ENCODE measurements around the gene MAP3K14. TPM values are rescaled to one million over a fixed set of nuclear protein-coding genes. Genes with fewer than 3 reads are reported as not detected.

MAP3K14 gene
- total and polyA plus RNA-seq, 2 of the 4 experiments (the other 2 are of a cell fraction): 4.1 to 21.7 TPM

- Histone ChIP-seq H3K56ac (ENCODE audit: extremely low read depth, insufficient read depth, low read length) (no peak overlapping the region), H3K27me3 (ENCODE audit: control insufficient read depth, insufficient read depth, low read length) (no peaks in the 10 kb centered on the region), H4K20me1 (ENCODE audit: insufficient read depth, low read length) (peaks cover 9% of the 10 kb centered on the region; the same call in 1 of the 2 replicates), H2BK120ac (ENCODE audit: low read depth, low read length) (no peak overlapping the region), H4K5ac (ENCODE audit: low read depth, low read length) (no peak overlapping the region), H3K14ac (replicated peaks; ENCODE audit: low read depth, low read length) (peak overlapping the region; percentile 21; the same call in 1 of the 2 replicates), H3K36me3 (ENCODE audit: control insufficient read depth, insufficient read depth, low read length) (peaks cover 55% of the 10 kb centered on the region), H2BK5ac (ENCODE audit: low read depth, low read length, poor library complexity, severe bottlenecking) (peak overlapping the region; percentile 20), H3K4me3 (ENCODE audit: insufficient read depth, low read depth, low read length) (no peak overlapping the region), H3K9ac (ENCODE audit: low read depth, low read length) (no peak overlapping the region), H2AK9ac (replicated peaks; ENCODE audit: low read depth, low read length, poor library complexity) (peak overlapping the region; percentile 1), H4K91ac (ENCODE audit: insufficient read depth, low read depth, low read length) (0 out of 2 replicates have a peak overlapping the region, but pooled peaks have one; percentile 13), H3K23ac (ENCODE audit: low read depth, low read length) (peak overlapping the region; percentile 17; the same call in 1 of the 2 replicates), H3K18ac (ENCODE audit: low read depth, low read length) (no peak overlapping the region), H3K9me3 (ENCODE audit: control insufficient read depth, insufficient read depth, low read length) (no peaks in the 10 kb centered on the region), H4K8ac (ENCODE audit: low read depth in 2 of 2, low read length in 2 of 2) (peak overlapping the region in 1 of 2 experiments; percentile 27; a peak in 1 of 4 replicates), H2AK5ac (ENCODE audit: low read depth, low read length) (peak overlapping the region; percentile 41; the same call in 1 of the 2 replicates), H3K4ac (ENCODE audit: low read depth, low read length) (peak overlapping the region; percentile 17), H3K4me2 (ENCODE audit: low read depth, low read length) (no peak overlapping the region), H3K79me1 (ENCODE audit: low read depth in 1 of 2, low read length in 2 of 2) (peaks cover 5 to 20% of the 10 kb centered on the region in 2 experiments; a peak in 2 of 4 replicates), H3K4me1 (ENCODE audit: control insufficient read depth, insufficient read depth, low read length) (peaks cover 18% of the 10 kb centered on the region), H2BK15ac (ENCODE audit: low read depth, low read length) (no peak overlapping the region), H3K27ac (ENCODE audit: insufficient read depth, low read length) (peak overlapping the region; percentile 36; the same call in 1 of the 2 replicates), H2BK20ac (ENCODE audit: low read depth, low read length) (no peak overlapping the region), H3K9me1 (ENCODE audit: insufficient read depth, low read length) (peaks cover 8% of the 10 kb centered on the region; the same call in 1 of the 2 replicates), H2AFZ (replicated peaks; ENCODE audit: low read length, poor library complexity) (no peak overlapping the region)
- intact Hi-C loops (cut with micrococcal nuclease) (no loop called here), dilution Hi-C loops (cut with HindIII; ENCODE audit: low sequenced_read_pairs, unreplicated experiment) (no loop called here), in situ Hi-C loops (cut with MboI; ENCODE audit: low sequenced_read_pairs) (no loop called here)
- no peak for TF ChIP-seq NFE2L2 (IDR thresholded peaks at IDR 0.05; ENCODE audit: low read depth, low read length)
- TF ChIP-seq POLR2A (IDR thresholded peaks at IDR 0.05; ENCODE audit: low read depth, low read length): no peak
- peak; percentile 93 for TF ChIP-seq BHLHE40 (IDR thresholded peaks at IDR 0.05; ENCODE audit: low read depth, low read length)
- peak; percentile 60; the same call in 1 of the 2 replicates for TF ChIP-seq MXI1 (IDR thresholded peaks at IDR 0.05; ENCODE audit: borderline replicate concordance, low read depth, low read length)
- peak; percentile 25; the same call in 1 of the 2 replicates for TF ChIP-seq MAZ (IDR thresholded peaks at IDR 0.05; ENCODE audit: borderline replicate concordance, low read depth, low read length)
- peak; percentile 79 for TF ChIP-seq FOS (IDR thresholded peaks at IDR 0.05; ENCODE audit: low read depth, low read length)
- no peak for TF ChIP-seq SMC3 (IDR thresholded peaks at IDR 0.05; ENCODE audit: low read depth, low read length)
- TF ChIP-seq, protein P1, sequence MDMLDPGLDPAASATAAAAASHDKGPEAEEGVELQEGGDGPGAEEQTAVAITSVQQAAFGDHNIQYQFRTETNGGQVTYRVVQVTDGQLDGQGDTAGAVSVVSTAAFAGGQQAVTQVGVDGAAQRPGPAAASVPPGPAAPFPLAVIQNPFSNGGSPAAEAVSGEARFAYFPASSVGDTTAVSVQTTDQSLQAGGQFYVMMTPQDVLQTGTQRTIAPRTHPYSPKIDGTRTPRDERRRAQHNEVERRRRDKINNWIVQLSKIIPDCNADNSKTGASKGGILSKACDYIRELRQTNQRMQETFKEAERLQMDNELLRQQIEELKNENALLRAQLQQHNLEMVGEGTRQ (IDR thresholded peaks at IDR 0.05; ENCODE audit: low read depth, low read length): peak; percentile 81
- no peak for TF ChIP-seq RCOR1 (IDR thresholded peaks at IDR 0.05; ENCODE audit: insufficient replicate concordance, low read length)
- no peak for TF ChIP-seq RAD21 (IDR thresholded peaks at IDR 0.05; ENCODE audit: low read length)
- no peak for TF ChIP-seq CEBPB (IDR thresholded peaks at IDR 0.05; ENCODE audit: low read depth, low read length)
- ATAC-seq (ENCODE audit: low read depth) (peak; percentile 92), DNase-seq (peak; percentile 88)
- WGBS, 2 experiments (ENCODE audit: extremely low coverage in 2 of 2, insufficient read length in 1 of 2): 61% methylated on average over 7 of the region's 21 CpGs; no CpG with 5 or more reads in 1 of the 2 experiments
- POLR2A ChIA-PET (ENCODE audit: unreplicated experiment): no interaction called here
- CTCF ChIA-PET: interaction anchor here (1.0 to 2.1 kb wide), 2 partner anchors 11 to 36 kb away, joined by 3 to 5 read pairs; no protein-coding TSS in a partner anchor
- no TSS peak for BruUV-seq (replicated peaks)
Observed at GRCh38 chr17:45282683-45283644, 33.9 kb downstream of the MAP3K14 start.
